Body of pancreas (tissue), 4 donors: Measurements from ENCODE around the gene STIM1. TPM values are rescaled to one million over a fixed set of nuclear protein-coding genes. Genes with fewer than 3 reads are reported as not detected.

Experiments used
- ATAC-seq: fragments of 150-250 bp; one replicate; pipeline ENCODE4 v1.9.1; 2016
- DNase-seq, 4 donors: peaks; one replicate each; pipeline ENCODE4 v3.0.0-alpha.2; 2019
- H3K27ac ChIP-seq, 4 donors: fragments of 200-600 bp; sonication (generic); 1 replicate in 3 of 4; 2 replicates in 1 of 4; pipeline versions ENCODE4 v1.5.1 to v1.6.1; 2016 to 2019; ENCODE audit warnings: mild to moderate bottlenecking in 1 of 4, mixed read lengths in 1 of 4, moderate library complexity in 1 of 4
- H3K27me3 ChIP-seq, 2 donors: fragments of 200-600 bp; sonication (generic); one replicate each; pipeline ENCODE4 v1.6.0; 2016; ENCODE audit warnings: mild to moderate bottlenecking in 1 of 2
- H3K36me3 ChIP-seq, 2 donors: fragments of 200-600 bp; sonication (generic); replicated peaks in 1 of 2; 2 replicates each; pipeline ENCODE4 v1.5.1; 2016; ENCODE audit warnings: low read depth in 2 of 2; ENCODE audit not compliant: insufficient read depth in 1 of 2
- H3K4me1 ChIP-seq: fragments of 200-600 bp; sonication (generic); one replicate; pipeline ENCODE4 v1.6.0; 2016
- H3K4me3 ChIP-seq, 2 donors: fragments of 200-600 bp; sonication (generic); 1 replicate in 1 of 2; 2 replicates in 1 of 2; pipeline ENCODE4 v1.5.1; 2016 to 2019
- H3K9me3 ChIP-seq, 3 donors: fragments of 200-600 bp; sonication (generic); 1 replicate in 2 of 3; 2 replicates in 1 of 3; pipeline ENCODE4 v1.5.1; 2016
- CTCF ChIP-seq, 7 experiments: fragments of 450-650 bp in 4 of 7; fragments of 200-600 bp in 3 of 7; sonication (generic) in 3 of 7; IDR thresholded peaks; one replicate each; pipeline ENCODE4 v1.5.1; 2016 to 2019; ENCODE audit warnings: antibody characterized with exemption in 7 of 7
- POLR2A ChIP-seq, 3 donors: fragments of 450-650 bp; IDR thresholded peaks; one replicate each; pipeline ENCODE4 v1.6.1; 2016; ENCODE audit warnings: antibody characterized with exemption in 3 of 3, mild to moderate bottlenecking in 2 of 3
- WGBS, 2 donors: methylation state at CpG; one replicate each; pipeline ENCODE4 v1.1.5; 2017; 5-methylcytosine and 5-hydroxymethylcytosine counted together
- intact Hi-C: fragments of 100-400 bp; cut with DNase I; formaldehyde crosslinking; loops from one replicate; pipeline ENCODE4 v1.15.1; 2023
- total RNA-seq, 2 donors: library from RNA; depleted of rRNA; stranded (reverse); fragments of >200 nt; gene quantifications; one replicate each; pipeline ENCODE4 v1.1.0, GENCODE V29; 2016

The STIM1 gene
- total RNA-seq, 2 donors from 2014 or later = 20.4 to 24.6 TPM

DNA sequence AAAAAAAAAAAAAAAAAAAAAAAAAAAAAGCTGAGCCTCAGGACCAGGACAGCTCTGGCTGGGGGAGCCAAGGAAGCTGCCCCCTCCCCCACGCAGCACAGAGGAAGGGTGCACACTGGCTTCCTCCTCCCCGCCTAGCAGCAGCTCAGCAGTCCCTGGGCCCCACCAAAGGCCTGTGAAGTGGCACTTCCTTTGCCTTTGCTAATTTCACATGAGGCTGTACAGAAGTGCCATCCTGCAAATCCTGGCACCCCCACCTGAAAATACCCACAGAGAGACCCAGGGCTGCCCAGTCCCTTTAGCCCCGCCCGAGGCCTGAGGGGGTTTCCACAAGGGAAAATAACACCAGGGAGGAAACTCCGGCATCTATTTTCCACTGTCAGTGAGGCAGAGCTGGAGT is 18.6 kb upstream of the STIM1 start:
- no peak for TF ChIP-seq POLR2A (IDR thresholded peaks at IDR 0.05)
- no peak for TF ChIP-seq CTCF (IDR thresholded peaks at IDR 0.05)
- H3K27me3 ChIP-seq = no peaks in the 10 kb centered on the region
- H3K36me3 ChIP-seq = no peaks in the 10 kb centered on the region
- ATAC-seq = no peak
- H3K4me3 ChIP-seq = no peak overlapping the region
- H3K4me1 ChIP-seq = peaks cover 48% of the 10 kb centered on the region
- no peaks in the 10 kb centered on the region for H3K9me3 ChIP-seq
- 81 to 84% methylated on average over 5 of the region's 5 CpGs for WGBS, 2 donors
- peak overlapping the region in 1 of 4 donors; percentile 96 for H3K27ac ChIP-seq
- intact Hi-C loops = no loop called here
- peak in 2 of 4 donors; percentile 14 to 49 for DNase-seq

DNA sequence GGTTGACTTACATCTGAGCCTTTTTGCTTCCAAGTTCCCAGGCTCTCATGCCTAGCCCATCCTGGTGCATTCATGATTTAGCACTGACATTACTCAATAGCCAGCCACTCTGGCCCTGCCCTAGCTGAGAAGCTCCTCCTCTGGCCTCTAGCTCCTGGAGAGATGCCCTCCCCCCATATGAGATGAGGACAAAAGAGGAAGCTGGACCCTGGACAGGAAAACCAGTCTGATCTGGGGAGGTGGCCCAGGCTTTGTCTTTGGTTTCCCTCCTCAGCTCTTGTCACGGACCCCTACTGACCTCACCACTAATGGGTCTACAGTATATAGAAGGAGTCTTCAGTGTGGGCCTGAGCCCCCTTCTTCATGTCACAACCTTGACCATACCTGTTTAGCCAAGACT is 17.7 kb upstream of the STIM1 start:
- no peak for ATAC-seq
- H3K4me1 ChIP-seq = peaks cover 40% of the 10 kb centered on the region
- 67 to 100% methylated on average over 1 of the region's 1 CpG for WGBS, 2 donors
- intact Hi-C loops = no loop called here
- TF ChIP-seq POLR2A (IDR thresholded peaks at IDR 0.05) (peak in 1 of 3 donors; percentile 13), CTCF (IDR thresholded peaks at IDR 0.05) (no peak)
- no peaks in the 10 kb centered on the region for H3K9me3 ChIP-seq
- H3K4me3 ChIP-seq = no peak overlapping the region
- H3K27ac ChIP-seq = peak overlapping the region in 2 of 4 donors; percentile 12 to 96
- no peaks in the 10 kb centered on the region for H3K36me3 ChIP-seq
- no peaks in the 10 kb centered on the region for H3K27me3 ChIP-seq
- peak in 2 of 4 donors; percentile 13 to 70 for DNase-seq

DNA sequence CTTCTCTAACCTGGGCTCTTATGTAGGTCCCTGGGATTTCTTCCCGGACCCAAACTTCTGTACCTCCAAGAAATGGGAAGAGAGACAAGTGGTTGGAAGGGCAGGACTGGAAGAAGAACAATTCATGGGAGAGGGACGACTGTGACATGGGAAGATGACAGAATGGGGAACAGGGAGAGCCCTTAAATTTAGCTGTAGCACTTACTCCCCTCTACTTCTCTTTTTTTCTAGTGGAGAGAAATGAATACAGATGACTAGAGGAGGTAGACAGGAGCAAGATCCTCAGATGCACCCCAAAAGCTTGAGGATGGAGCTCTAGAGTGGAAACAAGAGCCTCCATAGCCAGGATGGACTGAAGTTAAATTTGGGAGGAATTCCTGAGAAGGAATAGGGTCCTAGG is 17.0 kb upstream of the STIM1 start:
- intact Hi-C loops = no loop called here
- Histone ChIP-seq H3K36me3 (no peaks in the 10 kb centered on the region), H3K27me3 (no peaks in the 10 kb centered on the region), H3K27ac (peak overlapping the region in 2 of 4 donors; percentile 12 to 96), H3K4me1 (peaks cover 35% of the 10 kb centered on the region), H3K4me3 (no peak overlapping the region), H3K9me3 (no peaks in the 10 kb centered on the region)
- ATAC-seq (no peak), DNase-seq (no peak)
- TF ChIP-seq POLR2A (IDR thresholded peaks at IDR 0.05) (no peak), CTCF (IDR thresholded peaks at IDR 0.05) (no peak)
- 77 to 84% methylated on average over 2 of the region's 2 CpGs for WGBS, 2 donors

DNA sequence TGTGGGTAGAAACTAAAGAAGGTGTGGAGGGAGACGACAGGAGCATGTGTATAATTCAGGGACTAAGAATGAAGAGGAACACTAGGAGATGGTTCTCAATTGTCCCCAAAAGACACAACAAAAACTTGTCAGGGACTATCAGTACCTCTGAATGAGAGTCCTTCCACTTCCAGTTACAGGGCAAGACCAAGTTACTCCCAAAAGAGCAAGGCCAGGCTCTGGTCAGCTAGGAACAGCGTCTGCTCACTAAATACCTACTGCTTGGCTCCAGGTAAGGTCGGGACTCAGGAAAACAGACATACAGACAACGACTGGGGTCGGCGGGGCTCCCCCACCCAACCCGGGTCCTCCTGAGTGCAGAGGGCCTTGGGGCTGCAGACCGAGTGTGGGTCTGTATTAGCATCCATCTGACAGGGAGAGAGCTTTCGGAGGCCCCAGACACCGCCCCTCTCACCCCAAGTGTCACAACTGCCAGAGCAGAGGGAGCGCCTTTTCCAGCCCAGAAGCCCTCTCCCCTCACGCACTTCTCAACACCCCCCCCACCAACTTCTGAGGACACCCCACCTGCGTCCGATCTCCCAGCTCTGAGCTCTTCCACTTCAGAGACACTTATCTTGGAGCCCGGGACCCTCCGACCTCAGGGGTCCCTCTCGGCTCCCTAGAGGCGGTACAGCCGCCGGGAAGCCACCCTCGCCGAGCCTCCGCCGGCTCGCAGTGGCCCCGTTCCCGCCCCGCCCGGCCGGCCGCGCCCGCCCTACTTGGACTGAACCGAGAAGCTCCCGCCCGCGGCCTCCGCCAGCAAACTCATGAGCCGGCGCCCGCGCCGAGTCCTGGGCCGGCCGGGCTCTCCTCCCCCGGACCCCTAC is 15.2 kb upstream of the STIM1 start:
- TF ChIP-seq CTCF (IDR thresholded peaks at IDR 0.05) (no peak), POLR2A (IDR thresholded peaks at IDR 0.05) (peak in 1 of 3 donors; percentile 17)
- DNase-seq (no peak), ATAC-seq (peak; percentile 61)
- H3K36me3 ChIP-seq = no peaks in the 10 kb centered on the region
- H3K27ac ChIP-seq = peak overlapping the region; percentile 86 to 96 (median 90)
- WGBS, 2 donors = 3 to 5% methylated on average over 18 to 46 of the region's 46 CpGs
- no peaks in the 10 kb centered on the region for H3K27me3 ChIP-seq
- H3K9me3 ChIP-seq = no peaks in the 10 kb centered on the region
- H3K4me3 ChIP-seq = peak overlapping the region; percentile 65 to 96
- intact Hi-C loops = no loop called here
- peaks cover 35% of the 10 kb centered on the region for H3K4me1 ChIP-seq
